GM18517 (cell line): ENCODE measurements around the gene TMC2.

ENCODE experiments used
- ATAC-seq: cut with Tn5 transposase; IDR thresholded peaks from one replicate; pipeline ENCODE4 v1.9.1; 2021; ENCODE audit warnings: mild to moderate bottlenecking, moderate library complexity; ENCODE audit not compliant: unreplicated experiment

The TMC2 gene

GRCh38 chr20:2619961-2620595 lies 83.7 kb downstream of the TMC2 start:
- ATAC-seq, result no peak

- ATAC-seq, result no peak
Measured at GRCh38 chr20:2624190-2624589, 87.8 kb downstream of the TMC2 start.

GRCh38 chr20:2625062-2625461 lies 88.7 kb downstream of the TMC2 start:
- no peak for ATAC-seq

- ATAC-seq, result no peak
Measured at GRCh38 chr20:2626853-2627541, 90.6 kb downstream of the TMC2 start.

GRCh38 chr20:2631228-2631627 lies 94.9 kb downstream of the TMC2 start:
- no peak for ATAC-seq

GRCh38 chr20:2633381-2633780 lies 97.0 kb downstream of the TMC2 start:
- ATAC-seq, result no peak

- ATAC-seq, result no peak
Measured at GRCh38 chr20:2637246-2637645, 100.9 kb downstream of the TMC2 start.

- ATAC-seq, result no peak
Measured at GRCh38 chr20:2640260-2640659, 103.9 kb downstream of the TMC2 start.

GRCh38 chr20:2640899-2641298 lies 104.5 kb downstream of the TMC2 start:
- ATAC-seq, result no peak

- no peak for ATAC-seq
Measured at GRCh38 chr20:2643708-2644107, 107.3 kb downstream of the TMC2 start.

- ATAC-seq, result peak; percentile 75
Measured at GRCh38 chr20:2651772-2652723, 115.7 kb downstream of the TMC2 start, which contains the start of gene NOP56. NOP56 (plus strand) TSS chr20:2652632; CDS start chr20:2652661, 29 bp downstream.

- ATAC-seq, result peak; percentile 41
Measured at GRCh38 chr20:2652724-2653555, 116.6 kb downstream of the TMC2 start.

GRCh38 chr20:2653556-2654383 lies 117.4 kb downstream of the TMC2 start:
- no peak for ATAC-seq

- no peak for ATAC-seq
Measured at GRCh38 chr20:2654384-2654822, 118.0 kb downstream of the TMC2 start.

- ATAC-seq, result no peak
Measured at GRCh38 chr20:2654831-2655230, 118.5 kb downstream of the TMC2 start.

- ATAC-seq, result no peak
Measured at GRCh38 chr20:2655331-2656116, 119.2 kb downstream of the TMC2 start.

- no peak for ATAC-seq
Measured at GRCh38 chr20:2656471-2657117, 120.2 kb downstream of the TMC2 start.

GRCh38 chr20:2657241-2657640 lies 120.9 kb downstream of the TMC2 start:
- no peak for ATAC-seq
